Erythroblast (primary cell): Measurements from ENCODE around the gene GADD45A.

ENCODE experiments used
- DNase-seq, 2 experiments: peaks; one replicate each; lab custom pipeline; 2025; lab: John Stamatoyannopoulos, UW
- GATA1 ChIP-seq: IDR thresholded peaks from 2 replicates; pipeline ENCODE4 v1.6.1; 2011; ENCODE audit warnings: low read depth, mild to moderate bottlenecking, control low read depth, low read length, moderate library complexity
- POLR2A ChIP-seq: IDR thresholded peaks from 2 replicates; pipeline ENCODE4 v1.6.1; 2011; ENCODE audit warnings: mild to moderate bottlenecking, low read length

GADD45A gene

GRCh38 chr1:67688526-67689219 lies 3.7 kb downstream of the GADD45A start:
- peak; percentile 88 to 90 for DNase-seq
- peak; percentile 58 for TF ChIP-seq POLR2A
- TF ChIP-seq GATA1 = no peak

DNA sequence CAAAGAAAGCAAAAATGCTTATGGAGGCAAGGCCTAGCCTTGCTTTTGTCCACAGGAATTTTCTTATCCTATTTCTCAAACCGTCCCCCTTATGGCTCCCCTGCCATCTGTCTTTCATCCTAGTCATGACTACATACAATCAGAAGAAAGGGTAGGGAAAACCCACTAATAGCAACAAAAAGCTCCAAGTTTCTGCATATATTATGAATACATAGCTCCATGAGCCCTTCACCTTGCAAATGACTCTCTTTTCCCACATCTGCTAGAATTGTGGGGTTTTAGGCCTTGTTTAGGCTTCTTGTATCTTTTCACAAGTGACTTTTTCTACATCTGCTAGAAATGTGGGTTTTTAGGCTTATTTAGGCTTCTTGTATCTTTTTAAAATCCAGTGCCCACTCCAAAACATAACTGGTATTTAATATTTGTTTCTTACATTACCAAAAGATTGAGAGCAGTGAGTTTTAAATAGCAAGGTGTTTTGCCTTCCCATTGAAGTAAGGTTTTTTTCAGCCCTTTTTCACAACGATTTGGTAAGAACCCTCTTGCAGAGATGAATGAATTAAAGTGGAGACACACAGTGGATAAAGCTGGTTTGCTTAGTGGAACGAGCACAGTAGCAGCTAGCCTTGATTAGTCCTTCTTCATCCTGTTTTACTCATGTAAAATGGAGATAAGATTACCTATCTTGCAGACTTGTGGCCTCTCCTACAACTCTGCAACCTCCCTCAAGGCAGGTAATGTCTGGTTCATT lies 4.4 kb downstream of the GADD45A start:
- DNase-seq = peak; percentile 40 to 64
- TF ChIP-seq POLR2A = peak; percentile 23
- TF ChIP-seq GATA1 = no peak

- no peak for TF ChIP-seq POLR2A
- no peak for TF ChIP-seq GATA1
- DNase-seq = no peak
These were observed 5.0 kb downstream of the GADD45A start for GRCh38 chr1:67690018-67690363.

DNA sequence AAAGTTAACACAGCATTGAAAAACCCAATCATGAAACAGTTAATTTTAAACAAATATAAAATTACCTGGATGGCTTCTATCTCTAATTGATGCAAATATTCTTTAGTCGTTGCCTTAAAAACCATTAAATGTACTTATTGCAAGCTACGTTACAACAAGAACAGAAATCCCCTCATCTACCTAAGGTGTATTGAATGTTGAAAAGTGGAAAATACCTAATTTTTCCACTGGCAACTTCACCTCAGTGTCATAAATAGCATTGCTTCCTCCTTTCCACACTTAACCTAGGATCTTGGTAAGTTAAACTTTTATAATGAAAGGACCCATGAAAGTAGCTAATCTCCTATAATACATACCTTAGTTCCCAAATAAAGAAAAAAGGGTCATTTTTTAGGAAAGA lies 5.4 kb downstream of the GADD45A start:
- DNase-seq = no peak
- TF ChIP-seq GATA1 (no peak), POLR2A (no peak)

DNA sequence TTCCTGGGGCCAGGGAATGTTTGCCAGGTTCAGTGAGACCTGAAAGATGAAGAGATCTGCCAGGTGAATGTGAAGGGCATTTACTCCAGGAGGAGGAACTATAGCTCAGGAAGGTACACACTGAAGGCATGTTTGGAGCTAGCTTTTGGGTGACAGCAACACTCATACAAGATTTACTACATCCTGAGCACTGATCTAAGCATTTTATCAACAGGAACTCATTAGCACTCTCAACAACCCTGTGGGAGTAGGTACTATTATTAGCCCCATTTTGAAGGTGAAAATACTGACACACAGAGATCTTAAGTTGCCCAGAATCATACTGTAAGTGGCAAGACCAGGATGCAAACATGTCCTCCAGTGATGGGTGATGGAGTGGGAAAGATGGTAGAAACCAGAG lies 6.7 kb downstream of the GADD45A start:
- no peak for DNase-seq
- TF ChIP-seq GATA1 = no peak
- TF ChIP-seq POLR2A = no peak

GRCh38 chr1:67695963-67696362 lies 11.0 kb downstream of the GADD45A start:
- TF ChIP-seq GATA1 (no peak), POLR2A (no peak)
- peak; percentile 23 to 42 for DNase-seq

DNA sequence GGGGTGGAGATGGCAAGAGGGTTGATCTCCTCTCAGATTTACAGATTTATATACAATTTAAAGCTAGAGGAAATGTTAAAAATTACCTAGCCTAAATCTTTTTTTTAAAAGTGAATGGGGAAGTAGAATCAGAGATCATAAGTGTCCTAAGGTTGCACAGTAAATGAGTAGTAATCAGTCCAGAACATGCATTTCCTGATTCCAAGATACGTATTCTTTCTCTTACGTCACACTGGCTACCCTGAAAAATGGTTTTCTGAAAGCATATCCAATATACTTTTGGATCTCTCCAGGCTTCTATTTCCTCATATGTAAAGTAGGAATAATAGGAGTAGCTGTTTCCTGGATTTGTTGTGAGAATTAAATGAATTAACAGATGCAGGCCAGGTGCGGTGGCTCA lies 11.7 kb downstream of the GADD45A start:
- no peak for TF ChIP-seq POLR2A
- no peak for TF ChIP-seq GATA1
- peak in 1 of 2 experiments; percentile 39 for DNase-seq

- DNase-seq = no peak
- TF ChIP-seq POLR2A = no peak
- TF ChIP-seq GATA1 = no peak
These were observed 15.2 kb downstream of the GADD45A start for GRCh38 chr1:67700220-67700619.

GRCh38 chr1:67700692-67701410 lies 15.8 kb downstream of the GADD45A start:
- peak; percentile 74 to 84 for DNase-seq
- TF ChIP-seq POLR2A (no peak), GATA1 (no peak)

DNA sequence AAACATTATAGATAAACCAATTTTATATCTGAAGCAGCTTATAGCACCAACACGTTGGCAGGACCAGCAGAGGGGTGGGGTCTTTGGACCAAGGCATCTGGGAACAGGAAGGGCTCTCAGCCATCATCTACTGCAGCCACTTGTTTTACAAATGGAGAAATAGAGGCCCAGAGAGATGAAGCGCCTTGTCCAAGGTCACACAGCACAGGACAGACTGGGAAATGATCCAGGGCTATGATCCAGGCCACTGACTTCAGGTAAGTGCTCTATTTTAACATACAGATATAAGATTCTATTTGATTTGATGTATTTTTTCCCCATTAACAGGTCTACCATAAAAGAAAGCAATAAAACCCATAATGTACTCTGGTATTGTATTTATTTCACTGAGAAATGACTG lies 16.9 kb downstream of the GADD45A start:
- TF ChIP-seq GATA1 (no peak), POLR2A (no peak)
- no peak for DNase-seq

DNA sequence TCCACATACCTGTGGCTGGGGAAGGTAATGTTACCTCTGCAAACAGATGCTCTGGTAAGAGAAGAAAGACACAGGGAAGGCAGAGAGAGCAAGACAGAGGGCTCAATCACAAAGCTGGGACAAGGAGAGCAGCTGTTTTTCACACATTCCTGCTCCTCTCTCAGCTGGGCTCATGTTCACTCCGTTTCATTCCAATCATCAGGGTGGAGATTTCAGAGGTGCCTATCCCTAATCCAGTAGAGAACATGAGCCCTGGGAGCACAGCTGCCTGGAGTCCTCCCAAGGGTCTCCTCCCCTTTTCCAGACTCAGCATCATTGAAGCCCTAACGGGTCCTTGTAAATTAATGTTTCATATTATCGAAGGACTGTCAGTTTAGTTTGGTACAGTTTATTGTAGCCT lies 19.4 kb downstream of the GADD45A start:
- no peak for DNase-seq
- TF ChIP-seq POLR2A (no peak), GATA1 (no peak)

DNA sequence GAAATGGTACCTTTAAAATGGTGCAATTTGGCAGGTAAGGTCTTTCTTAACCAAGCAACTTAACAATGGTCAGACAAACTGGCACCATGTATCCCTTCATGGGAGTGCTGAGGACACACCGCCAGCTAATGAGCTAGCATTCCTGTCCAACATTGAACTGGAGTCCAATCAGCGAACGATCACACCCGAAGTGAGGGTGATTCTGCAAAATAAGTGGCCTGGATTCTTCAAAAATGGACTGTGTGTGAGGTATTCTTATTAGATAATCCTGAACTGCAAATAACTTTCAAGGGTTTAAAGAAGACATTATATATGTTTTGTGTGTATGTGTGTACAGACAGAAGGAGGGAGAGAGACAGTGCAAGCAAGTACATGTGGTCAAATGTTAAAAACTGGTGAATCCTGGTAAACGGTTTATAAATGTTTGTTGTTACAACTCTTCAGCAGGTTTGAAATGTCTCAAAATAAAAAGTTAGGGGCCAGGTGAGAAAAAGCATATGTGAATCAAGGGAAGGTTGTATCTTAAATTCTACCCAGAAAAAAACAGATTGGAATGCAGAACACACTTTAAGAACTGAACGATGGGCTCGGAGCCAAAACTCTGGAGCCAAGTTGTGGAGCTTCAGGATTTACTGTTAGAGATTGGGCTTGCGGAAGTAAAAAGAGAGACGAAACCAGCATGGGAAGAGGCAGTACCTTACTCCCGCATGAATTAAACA lies 20.9 kb downstream of the GADD45A start:
- TF ChIP-seq GATA1 (no peak), POLR2A (no peak)
- DNase-seq = no peak

DNA sequence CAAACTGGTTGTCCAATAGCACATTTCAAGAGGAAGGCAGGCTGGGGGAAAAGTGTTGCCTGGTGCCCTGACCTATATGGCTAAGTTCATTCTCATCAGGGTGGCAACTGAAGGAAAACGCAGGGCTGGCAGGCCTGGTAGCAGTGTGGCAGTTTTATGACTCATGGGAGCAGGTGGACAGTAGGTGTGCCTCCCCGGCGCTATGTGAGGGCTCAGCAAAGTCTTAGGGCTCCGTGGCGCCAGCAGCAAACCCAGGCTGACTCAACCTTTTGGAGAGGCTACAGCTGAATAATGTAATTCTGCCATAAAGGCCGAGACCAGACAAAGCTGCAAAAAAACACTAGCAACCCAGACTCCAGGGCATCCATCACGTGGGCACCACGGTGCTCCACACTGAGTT lies 23.6 kb downstream of the GADD45A start:
- DNase-seq = no peak
- no peak for TF ChIP-seq GATA1
- no peak for TF ChIP-seq POLR2A
